HepG2 (cell line): ENCODE data around the gene STAT5A. TPM values are rescaled to one million over a fixed set of nuclear protein-coding genes. Genes with fewer than 3 reads are reported as not detected.

ENCODE experiments used
- BCL6 ChIP-seq: IDR thresholded peaks from 2 replicates; pipeline ENCODE4 v1.6.1; 2016; ENCODE audit warnings: missing genetic modification reagents, missing compliant biosample characterization
- E2F5 ChIP-seq: sonication (generic); formaldehyde crosslinking; conservative IDR thresholded peaks from 2 replicates; pipeline ENCODE4 v1.4.0; 2020; ENCODE audit warnings: missing genetic modification reagents
- FLYWCH1 ChIP-seq: sonication (generic); formaldehyde crosslinking; IDR thresholded peaks from 2 replicates; pipeline ENCODE4 v1.8.1; 2023; ENCODE audit warnings: mild to moderate bottlenecking, missing genetic modification reagents
- FOXK1 ChIP-seq: sonication (generic); formaldehyde crosslinking; IDR thresholded peaks from 2 replicates; pipeline ENCODE4 v1.4.0; 2020; ENCODE audit warnings: low read depth, missing genetic modification reagents, borderline replicate concordance
- FOXO1 ChIP-seq: sonication (generic); formaldehyde crosslinking; IDR thresholded peaks from 2 replicates; pipeline ENCODE4 v1.4.0; 2020; ENCODE audit warnings: missing genetic modification reagents
- KLF15 ChIP-seq: sonication (generic); formaldehyde crosslinking; IDR thresholded peaks from 2 replicates; pipeline ENCODE4 v1.8.1; 2023; ENCODE audit warnings: borderline replicate concordance, mild to moderate bottlenecking, inconsistent platforms, missing genetic modification reagents, mixed read lengths
- MNT ChIP-seq: fragments of 450-650 bp; IDR thresholded peaks from 2 replicates; pipeline ENCODE4 v1.6.1; 2016
- NCOA5 ChIP-seq: sonication (generic); formaldehyde crosslinking; IDR thresholded peaks from 2 replicates; pipeline ENCODE4 v1.4.0; 2020; ENCODE audit warnings: missing genetic modification reagents
- TBP ChIP-seq: sonication (generic); formaldehyde crosslinking; IDR thresholded peaks from 2 replicates; pipeline ENCODE4 v1.5.0; 2020; ENCODE audit warnings: missing genetic modification reagents
- ZBTB26 ChIP-seq: IDR thresholded peaks from 2 replicates; pipeline ENCODE4 v1.6.1; 2016; ENCODE audit warnings: missing compliant biosample characterization, missing genetic modification reagents, borderline replicate concordance
- ZBTB40 ChIP-seq, 2 experiments: fragments of 450-650 bp in 1 of 2; sonication (generic) in 1 of 2; formaldehyde crosslinking in 1 of 2; IDR thresholded peaks; 2 replicates each; pipeline versions ENCODE4 v1.6.1 to v1.8.0; 2016 to 2022; ENCODE audit warnings: antibody characterized with exemption in 1 of 2, mild to moderate bottlenecking in 1 of 2, missing genetic modification reagents in 1 of 2
- ZBTB7A ChIP-seq: sonication (generic); formaldehyde crosslinking; IDR thresholded peaks from 2 replicates; pipeline ENCODE4 v1.8.0; 2022; ENCODE audit warnings: mild to moderate bottlenecking, missing genetic modification reagents
- ZNF780A ChIP-seq: sonication (generic); formaldehyde crosslinking; IDR thresholded peaks from 2 replicates; pipeline ENCODE4 v1.8.0; 2022; ENCODE audit warnings: mild to moderate bottlenecking, missing genetic modification reagents, moderate library complexity
- polyA plus RNA-seq, 8 experiments: library from polyadenylated mRNA; depleted of rRNA in 3 of 8; stranded (reverse) in 7 of 8; unstranded in 1 of 8; fragments of >200 nt; fragmentation: Illumina TruSeq in 4 of 8; extraction: Trizol in 4 of 8; gene quantifications; 2 replicates each; pipeline versions ENCODE4 v1.2.1 to v1.2.3, GENCODE V29; 2011 to 2016; ENCODE audit warnings: low read depth in 4 of 8, missing spikeins in 1 of 8, mixed read lengths in 1 of 8; ENCODE audit not compliant: insufficient read depth in 1 of 8
- total RNA-seq, 5 experiments: library from RNA; depleted of rRNA; stranded (reverse); fragments of >200 nt; fragmentation: Illumina TruSeq; extraction: Trizol; gene quantifications; 2 replicates each; pipeline ENCODE4 v1.2.3, GENCODE V29; 2016; ENCODE audit warnings: low read depth in 1 of 5

Gene STAT5A
- total and polyA plus RNA-seq, 2 of the 13 experiments (the other 11 are each of a cell fraction or from before 2014, with no cell fraction given) = 1.4 to 4.1 TPM

- TF ChIP-seq FOXK1 (CRISPR knock-in tag) (no peak; the same call in 1 of the 2 replicates), TBP (peak; percentile 87; the same call in 1 of the 2 replicates), ZBTB40 (IDR thresholded peaks at IDR 0.05) (no peak), ZBTB40 (CRISPR knock-in tag; IDR thresholded peaks at IDR 0.05) (0 out of 2 replicates have a peak, but pooled peaks have one; percentile 29), E2F5 (peak; percentile 67; the same call in 1 of the 2 replicates), MNT (0 out of 2 replicates have a peak, but pooled peaks have one; percentile 26), BCL6 (CRISPR knock-in tag) (peak; percentile 84), FLYWCH1 (CRISPR knock-in tag) (no peak), NCOA5 (no peak; the same call in 1 of the 2 replicates), KLF15 (CRISPR knock-in tag) (0 out of 2 replicates have a peak, but pooled peaks have one; percentile 26), FOXO1 (CRISPR knock-in tag) (peak; percentile 67; the same call in 1 of the 2 replicates), ZBTB26 (CRISPR knock-in tag) (0 out of 2 replicates have a peak, but pooled peaks have one; percentile 38), ZNF780A (CRISPR knock-in tag) (no peak), ZBTB7A (CRISPR knock-in tag) (peak; percentile 95)
Observed at GRCh38 chr17:42276609-42277341, 11.5 kb upstream of the STAT5A start (continued).
